ENCODE results near the gene MFSD6.

The MFSD6 gene

GRCh38 chr2:190440113-190440512 is 32.0 kb downstream of the MFSD6 start:
- no peak for DNase-seq (ENCODE audit: low spot score)

- DNase-seq (ENCODE audit: low spot score): no peak
These were observed 33.4 kb downstream of the MFSD6 start for GRCh38 chr2:190441564-190441963.

- no peak for DNase-seq (ENCODE audit: low spot score)
These were observed 34.9 kb downstream of the MFSD6 start for GRCh38 chr2:190443055-190443454.

- DNase-seq (ENCODE audit: low spot score): no peak
These were observed 35.8 kb downstream of the MFSD6 start for GRCh38 chr2:190443778-190444481.

GRCh38 chr2:190444976-190445375 is 36.8 kb downstream of the MFSD6 start:
- no peak for DNase-seq (ENCODE audit: low spot score)

- DNase-seq (ENCODE audit: low spot score): no peak
These were observed 38.0 kb downstream of the MFSD6 start for GRCh38 chr2:190446193-190446592.

GRCh38 chr2:190446750-190447516 is 38.8 kb downstream of the MFSD6 start:
- DNase-seq (ENCODE audit: low spot score): no peak

- DNase-seq (ENCODE audit: low spot score): no peak
These were observed 39.6 kb downstream of the MFSD6 start for GRCh38 chr2:190447766-190448165.

GRCh38 chr2:190449925-190450324 is 41.8 kb downstream of the MFSD6 start:
- DNase-seq (ENCODE audit: low spot score): no peak

GRCh38 chr2:190450363-190450762 is 42.2 kb downstream of the MFSD6 start:
- no peak for DNase-seq (ENCODE audit: low spot score)

GRCh38 chr2:190451561-190452176 is 43.5 kb downstream of the MFSD6 start:
- DNase-seq (ENCODE audit: low spot score): no peak

- no peak for DNase-seq (ENCODE audit: low spot score)
These were observed 44.3 kb downstream of the MFSD6 start for GRCh38 chr2:190452433-190452832.

GRCh38 chr2:190454795-190455194 is 46.6 kb downstream of the MFSD6 start:
- no peak for DNase-seq (ENCODE audit: low spot score)

GRCh38 chr2:190455358-190456095 is 47.4 kb downstream of the MFSD6 start:
- DNase-seq (ENCODE audit: low spot score): no peak

- no peak for DNase-seq (ENCODE audit: low spot score)
These were observed 48.7 kb downstream of the MFSD6 start for GRCh38 chr2:190456833-190457232.

GRCh38 chr2:190457256-190457655 is 49.1 kb downstream of the MFSD6 start:
- DNase-seq (ENCODE audit: low spot score): no peak

- DNase-seq (ENCODE audit: low spot score): no peak
These were observed 50.4 kb downstream of the MFSD6 start for GRCh38 chr2:190458352-190459107.

GRCh38 chr2:190459881-190460280 is 51.7 kb downstream of the MFSD6 start:
- no peak for DNase-seq (ENCODE audit: low spot score)

GRCh38 chr2:190460487-190460886 is 52.3 kb downstream of the MFSD6 start:
- DNase-seq (ENCODE audit: low spot score): no peak

- no peak for DNase-seq (ENCODE audit: low spot score)
These were observed 54.0 kb downstream of the MFSD6 start for GRCh38 chr2:190462181-190462580.

GRCh38 chr2:190462611-190463010 is 54.5 kb downstream of the MFSD6 start:
- no peak for DNase-seq (ENCODE audit: low spot score)

GRCh38 chr2:190465060-190465459 is 56.9 kb downstream of the MFSD6 start:
- no peak for DNase-seq (ENCODE audit: low spot score)

All from ecto neural progenitor cell (in vitro differentiated cells).